ENCODE results near the gene PRR5L. TPM values are rescaled to one million over a fixed set of nuclear protein-coding genes. Genes with fewer than 3 reads are reported as not detected.

PRR5L gene
- polyA plus RNA-seq, 3 donors: 3.5 to 16.0 (median 7.4) TPM

GRCh38 chr11:36352922-36353321 lies 56.8 kb downstream of the PRR5L start:
- no peaks in the 10 kb centered on the region for H3K36me3 Mint-ChIP-seq
- Histone ChIP-seq H3K9ac (ENCODE audit: insufficient read depth, low read length, poor library complexity, severe bottlenecking) (no peak overlapping the region), H3K4me3 (replicated peaks in 1 of 3; ENCODE audit: low read depth in 2 of 3, low read length in 3 of 3) (no peak overlapping the region), H3K4me2 (replicated peaks; ENCODE audit: extremely low read depth, low read length, poor library complexity, severe bottlenecking) (no peak overlapping the region), H3K9me3 (replicated peaks in 1 of 2; ENCODE audit: control insufficient read depth in 1 of 2, insufficient read depth in 1 of 2, low read length in 2 of 2) (no peaks in the 10 kb centered on the region), H3K79me2 (ENCODE audit: insufficient read depth, low read length) (no peaks in the 10 kb centered on the region), H4K20me1 (ENCODE audit: insufficient read depth, low read length) (no peaks in the 10 kb centered on the region), H3K27ac (ENCODE audit: low read depth in 1 of 2, low read length in 2 of 2) (no peak overlapping the region), H3K27me3 (ENCODE audit: control insufficient read depth in 2 of 2, insufficient read depth in 2 of 2, low read length in 2 of 2) (no peaks in the 10 kb centered on the region), H2AFZ (ENCODE audit: insufficient read depth, low read depth, low read length, poor library complexity, severe bottlenecking) (no peak overlapping the region), H3K36me3 (replicated peaks in 1 of 2; ENCODE audit: control insufficient read depth in 1 of 2, insufficient read depth in 2 of 2, low read length in 2 of 2) (no peaks in the 10 kb centered on the region), H3K4me1 (ENCODE audit: control insufficient read depth in 1 of 2, insufficient read depth in 2 of 2, low read length in 2 of 2) (peaks cover 17 to 18% of the 10 kb centered on the region in 2 donors)
- no peak overlapping the region for H3K27ac Mint-ChIP-seq
- H3K4me1 Mint-ChIP-seq: peaks cover 22% of the 10 kb centered on the region
- intact Hi-C loops (cut with micrococcal nuclease): no loop called here
- H3K9me3 Mint-ChIP-seq: peaks cover 0 to 2% (median 0%) of the 10 kb centered on the region in 7 donors
- DNase-seq: no peak
- peaks cover 0 to 1% (median 0%) of the 10 kb centered on the region in 3 donors for H3K27me3 Mint-ChIP-seq (ENCODE audit: low read depth in 3 of 3)
- 80% methylated on average over 1 of the region's 3 CpGs for WGBS (ENCODE audit: insufficient coverage)
- TF ChIP-seq CTCF (IDR thresholded peaks at IDR 0.05): no peak
- no peak overlapping the region for H3K4me3 Mint-ChIP-seq

- 100% methylated on average over 3 of the region's 6 CpGs for WGBS (ENCODE audit: insufficient coverage)
- no peak overlapping the region for H2AFZ ChIP-seq (ENCODE audit: insufficient read depth, low read depth, low read length, poor library complexity, severe bottlenecking)
- intact Hi-C loops (cut with micrococcal nuclease): no loop called here
- H3K4me3 Mint-ChIP-seq: no peak overlapping the region
- H3K27ac Mint-ChIP-seq: no peak overlapping the region
- no peak overlapping the region for H3K27ac ChIP-seq (ENCODE audit: low read depth in 1 of 2, low read length in 2 of 2)
- peaks cover 0 to under 1% (median 0%) of the 10 kb centered on the region in 3 donors for H3K27me3 Mint-ChIP-seq (ENCODE audit: low read depth in 3 of 3)
- no peak for DNase-seq
- H3K4me2 ChIP-seq (replicated peaks; ENCODE audit: extremely low read depth, low read length, poor library complexity, severe bottlenecking): no peak overlapping the region
- no peaks in the 10 kb centered on the region for H3K36me3 Mint-ChIP-seq
- H3K79me2 ChIP-seq (ENCODE audit: insufficient read depth, low read length): no peaks in the 10 kb centered on the region
- H3K9ac ChIP-seq (ENCODE audit: insufficient read depth, low read length, poor library complexity, severe bottlenecking): no peak overlapping the region
- peaks cover 0 to 2% (median 0%) of the 10 kb centered on the region in 7 donors for H3K9me3 Mint-ChIP-seq
- H3K4me1 Mint-ChIP-seq: peaks cover 22% of the 10 kb centered on the region
- no peak overlapping the region for H3K4me3 ChIP-seq (replicated peaks in 1 of 3; ENCODE audit: low read depth in 2 of 3, low read length in 3 of 3)
- peaks cover 17 to 18% of the 10 kb centered on the region in 2 donors for H3K4me1 ChIP-seq (ENCODE audit: control insufficient read depth in 1 of 2, insufficient read depth in 2 of 2, low read length in 2 of 2)
- H3K27me3 ChIP-seq (ENCODE audit: control insufficient read depth in 2 of 2, insufficient read depth in 2 of 2, low read length in 2 of 2): no peaks in the 10 kb centered on the region
- H3K36me3 ChIP-seq (replicated peaks in 1 of 2; ENCODE audit: control insufficient read depth in 1 of 2, insufficient read depth in 2 of 2, low read length in 2 of 2): no peaks in the 10 kb centered on the region
- no peaks in the 10 kb centered on the region for H4K20me1 ChIP-seq (ENCODE audit: insufficient read depth, low read length)
- H3K9me3 ChIP-seq (replicated peaks in 1 of 2; ENCODE audit: control insufficient read depth in 1 of 2, insufficient read depth in 1 of 2, low read length in 2 of 2): no peaks in the 10 kb centered on the region
- no peak for TF ChIP-seq CTCF (IDR thresholded peaks at IDR 0.05)
Measured at GRCh38 chr11:36354221-36355003, 58.3 kb downstream of the PRR5L start.

Measured in CD14-positive monocyte (primary cell).